Esophagus muscularis mucosa (tissue), 4 donors: ENCODE data around the gene GPR101. TPM values are rescaled to one million over a fixed set of nuclear protein-coding genes. Genes with fewer than 3 reads are reported as not detected.

Source experiments
- DNase-seq: peaks from one replicate; pipeline ENCODE4 v3.0.0-alpha.2; 2017; ENCODE audit errors: extremely low spot score
- H3K27ac ChIP-seq, 4 donors: fragments of 200-600 bp; sonication (generic); replicated peaks in 1 of 4; 1 replicate in 3 of 4; 2 replicates in 1 of 4; pipeline ENCODE4 v1.5.1; 2016 to 2019; ENCODE audit warnings: mild to moderate bottlenecking in 1 of 4
- H3K27me3 ChIP-seq, 4 donors: fragments of 200-600 bp; sonication (generic); one replicate each; pipeline versions ENCODE4 v1.5.1 to v1.6.0; 2016 to 2019
- H3K36me3 ChIP-seq, 4 donors: fragments of 200-600 bp; sonication (generic); one replicate each; pipeline ENCODE4 v1.5.1; 2016 to 2019
- H3K4me1 ChIP-seq, 4 donors: fragments of 200-600 bp; sonication (generic); one replicate each; pipeline ENCODE4 v1.5.1; 2016 to 2019
- H3K4me3 ChIP-seq, 4 donors: fragments of 200-600 bp; sonication (generic); 1 replicate in 2 of 4; 2 replicates in 2 of 4; pipeline ENCODE4 v1.5.1; 2016 to 2019; ENCODE audit warnings: mild to moderate bottlenecking in 4 of 4, moderate library complexity in 1 of 4
- H3K9me3 ChIP-seq, 4 donors: fragments of 200-600 bp; sonication (generic); 1 replicate in 3 of 4; 2 replicates in 1 of 4; pipeline ENCODE4 v1.5.1; 2016 to 2019
- CTCF ChIP-seq, 3 experiments: fragments of 200-600 bp in 2 of 3; fragments of 450-650 bp in 1 of 3; sonication (generic) in 2 of 3; IDR thresholded peaks; one replicate each; pipeline ENCODE4 v1.5.1; 2017 to 2019; ENCODE audit warnings: antibody characterized with exemption in 3 of 3, mild to moderate bottlenecking in 2 of 3, moderate library complexity in 1 of 3
- EP300 ChIP-seq: sonication (generic); formaldehyde crosslinking; IDR thresholded peaks from one replicate; pipeline ENCODE4 v1.6.1; 2017; ENCODE audit warnings: antibody characterized with exemption
- POLR2A ChIP-seq: fragments of 450-650 bp; IDR thresholded peaks from one replicate; pipeline ENCODE4 v1.6.1; 2017; ENCODE audit warnings: antibody characterized with exemption, moderate library complexity, mild to moderate bottlenecking, low read depth
- POLR2AphosphoS5 ChIP-seq, 2 donors: sonication (generic); formaldehyde crosslinking; IDR thresholded peaks; one replicate each; pipeline ENCODE4 v1.6.1; 2017; ENCODE audit warnings: antibody characterized with exemption in 2 of 2
- WGBS: methylation state at CpG from one replicate; pipeline ENCODE4 v1.1.5; 2018; 5-methylcytosine and 5-hydroxymethylcytosine counted together
- intact Hi-C: fragments of 100-400 bp; cut with DNase I; formaldehyde crosslinking; loops from one replicate; pipeline ENCODE4 v1.15.1; 2023
- total RNA-seq, 4 donors: library from RNA; depleted of rRNA; stranded (reverse); fragments of >200 nt; gene quantifications; one replicate each; pipeline versions ENCODE4 v1.1.0 to v1.2.1, GENCODE V29; 2016

GPR101 gene
- not detected for total RNA-seq

GRCh38 chrX:137033774-137034507 lies at the start of gene GPR101:
Gene GPR101, minus strand, starts transcription at chrX:137033995. Its CDS starts 2,321 bp downstream, at chrX:137031674.
- WGBS = 35% methylated on average over 12 of the region's 68 CpGs
- no peak for DNase-seq
- Histone ChIP-seq H3K27me3 (peaks cover 0 to 55% (median 15%) of the 10 kb centered on the region in 4 donors), H3K4me1 (peaks cover 0 to 32% (median 29%) of the 10 kb centered on the region in 4 donors), H3K27ac (no peak within 1 kb of the TSS), H3K9me3 (no peaks in the 10 kb centered on the region), H3K4me3 (peak within 1 kb of the TSS; percentile 20 to 28 (median 24)), H3K36me3 (no peaks in the 10 kb centered on the region)
- TF ChIP-seq POLR2A (no peak), EP300 (no peak)
- intact Hi-C loops = no loop called here

GRCh38 chrX:137081239-137081638 lies 47.4 kb upstream of the GPR101 start:
- intact Hi-C loops = no loop called here
- TF ChIP-seq EP300 (no peak), CTCF (IDR thresholded peaks at IDR 0.05) (no peak)
- WGBS = 87% methylated on average over 2 of the region's 2 CpGs
- Histone ChIP-seq H3K27ac (no peak overlapping the region), H3K27me3 (no peaks in the 10 kb centered on the region), H3K9me3 (no peaks in the 10 kb centered on the region), H3K4me1 (no peaks in the 10 kb centered on the region), H3K36me3 (no peaks in the 10 kb centered on the region), H3K4me3 (no peak overlapping the region)
- no peak for DNase-seq

- H3K27ac ChIP-seq = no peak overlapping the region
- no peaks in the 10 kb centered on the region for H3K4me1 ChIP-seq
- H3K4me3 ChIP-seq = no peak overlapping the region
- H3K27me3 ChIP-seq = peaks cover 0 to 9% (median 0%) of the 10 kb centered on the region in 4 donors
- TF ChIP-seq CTCF (IDR thresholded peaks at IDR 0.05) (no peak), EP300 (no peak), POLR2AphosphoS5 (IDR thresholded peaks at IDR 0.05) (no peak), POLR2A (no peak)
- H3K36me3 ChIP-seq = no peaks in the 10 kb centered on the region
- WGBS = 25% methylated on average over 1 of the region's 1 CpG
- intact Hi-C loops = no loop called here
- DNase-seq = no peak
- H3K9me3 ChIP-seq = no peaks in the 10 kb centered on the region
Observed at GRCh38 chrX:137072396-137072795, 38.6 kb upstream of the GPR101 start.

- DNase-seq = no peak
- no peak overlapping the region for H3K27ac ChIP-seq
- H3K4me1 ChIP-seq = no peaks in the 10 kb centered on the region
- intact Hi-C loops = no loop called here
- H3K27me3 ChIP-seq = peaks cover 0 to 9% (median 0%) of the 10 kb centered on the region in 4 donors
- H3K4me3 ChIP-seq = no peak overlapping the region
- H3K36me3 ChIP-seq = no peaks in the 10 kb centered on the region
- 40% methylated on average over 2 of the region's 2 CpGs for WGBS
- TF ChIP-seq EP300 (no peak), POLR2AphosphoS5 (IDR thresholded peaks at IDR 0.05) (no peak), CTCF (IDR thresholded peaks at IDR 0.05) (no peak), POLR2A (no peak)
- no peaks in the 10 kb centered on the region for H3K9me3 ChIP-seq
Observed at GRCh38 chrX:137071596-137071995, 37.8 kb upstream of the GPR101 start.

GRCh38 chrX:137067147-137067546 lies 33.4 kb upstream of the GPR101 start:
- 74% methylated on average over 2 of the region's 2 CpGs for WGBS
- H3K27me3 ChIP-seq = peaks cover 0 to 9% (median 0%) of the 10 kb centered on the region in 4 donors
- no peaks in the 10 kb centered on the region for H3K36me3 ChIP-seq
- no peak overlapping the region for H3K4me3 ChIP-seq
- TF ChIP-seq CTCF (IDR thresholded peaks at IDR 0.05) (no peak), POLR2A (no peak), POLR2AphosphoS5 (IDR thresholded peaks at IDR 0.05) (no peak), EP300 (no peak)
- no peaks in the 10 kb centered on the region for H3K4me1 ChIP-seq
- intact Hi-C loops = no loop called here
- no peak overlapping the region for H3K27ac ChIP-seq
- no peaks in the 10 kb centered on the region for H3K9me3 ChIP-seq
- no peak for DNase-seq
